Stimulated activated CD4-positive, alpha-beta T cell treated with anti-CD3 and anti-CD28 coated beads, Interleukin-15, amount 100 ng/mL, for 24 hours (primary cell): ENCODE measurements around the gene CHMP5.

Source experiments
- DNase-seq: peaks from one replicate; pipeline ENCODE4 v3.0.0-alpha.2; 2020

CHMP5 gene

GRCh38 chr9:33244137-33244784 is 20.6 kb upstream of the CHMP5 start:
- no peak for DNase-seq

DNA sequence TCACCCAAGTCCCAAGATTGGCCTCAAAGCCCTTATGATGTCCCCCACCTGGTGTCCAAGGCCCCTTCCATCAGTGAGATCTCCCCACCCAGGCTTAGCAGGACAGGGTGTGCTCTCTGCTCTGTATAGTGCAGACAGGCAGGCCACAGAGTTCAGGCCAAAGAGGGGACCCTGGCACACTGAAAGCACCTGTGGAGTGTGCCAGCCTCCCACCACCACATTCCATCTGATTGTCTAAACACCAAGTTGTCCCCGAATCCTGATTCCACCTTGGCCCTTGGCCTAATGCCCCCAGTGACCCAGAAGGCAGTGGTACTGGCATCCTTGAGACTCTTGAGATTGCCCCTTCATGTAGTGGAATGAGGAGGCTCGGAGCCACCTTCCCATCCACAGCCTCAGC is 19.5 kb upstream of the CHMP5 start:
- no peak for DNase-seq

GRCh38 chr9:33246269-33246860 is 18.5 kb upstream of the CHMP5 start:
- no peak for DNase-seq

GRCh38 chr9:33248606-33249005 is 16.2 kb upstream of the CHMP5 start:
- no peak for DNase-seq

- DNase-seq, result no peak
These were observed 15.7 kb upstream of the CHMP5 start for GRCh38 chr9:33249087-33249658.

GRCh38 chr9:33249983-33250382 is 14.9 kb upstream of the CHMP5 start:
- DNase-seq, result no peak

GRCh38 chr9:33250458-33250995 is 14.3 kb upstream of the CHMP5 start:
- DNase-seq, result no peak

GRCh38 chr9:33254211-33254610 is 10.6 kb upstream of the CHMP5 start:
- DNase-seq, result no peak

DNA sequence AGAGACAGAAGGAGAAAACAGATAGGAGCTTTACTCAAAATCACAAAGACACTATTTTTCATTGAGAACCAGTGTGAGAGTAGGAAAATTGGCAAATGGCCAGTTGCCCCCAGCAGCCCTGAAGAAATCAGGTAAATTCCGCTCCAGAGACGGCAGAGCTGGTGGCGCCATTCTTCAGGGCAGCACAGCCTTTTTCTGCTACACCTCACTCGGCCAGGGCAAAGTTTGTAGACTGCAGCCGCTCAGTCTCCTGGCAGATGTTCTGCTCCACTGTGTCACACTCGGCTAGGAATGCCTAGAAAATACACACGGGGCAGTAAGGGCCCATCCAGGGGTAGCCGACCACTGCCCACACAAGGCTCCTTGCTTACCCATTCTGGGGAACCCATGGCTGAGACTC is 9.8 kb upstream of the CHMP5 start:
- DNase-seq, result no peak

DNA sequence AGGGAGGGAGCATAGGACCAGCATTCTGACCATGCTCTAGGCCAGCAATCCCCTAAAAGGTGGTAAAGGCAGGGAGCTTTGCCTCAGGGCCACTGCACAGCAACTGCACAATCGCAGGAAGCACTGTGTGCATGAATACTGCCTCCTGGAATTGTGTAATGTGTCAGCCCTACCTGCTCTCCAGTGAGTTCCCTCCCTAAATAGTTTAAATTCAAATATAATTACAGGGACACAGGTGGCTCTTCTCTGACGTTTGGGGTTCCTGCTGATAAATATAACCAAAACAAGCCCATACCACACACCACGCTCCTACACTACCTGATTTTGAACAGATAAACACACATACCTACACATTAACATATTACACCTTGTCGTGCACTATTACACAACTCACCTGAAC is 9.4 kb upstream of the CHMP5 start:
- DNase-seq, result no peak

- DNase-seq, result no peak
These were observed 8.6 kb upstream of the CHMP5 start for GRCh38 chr9:33256236-33256635.

DNA sequence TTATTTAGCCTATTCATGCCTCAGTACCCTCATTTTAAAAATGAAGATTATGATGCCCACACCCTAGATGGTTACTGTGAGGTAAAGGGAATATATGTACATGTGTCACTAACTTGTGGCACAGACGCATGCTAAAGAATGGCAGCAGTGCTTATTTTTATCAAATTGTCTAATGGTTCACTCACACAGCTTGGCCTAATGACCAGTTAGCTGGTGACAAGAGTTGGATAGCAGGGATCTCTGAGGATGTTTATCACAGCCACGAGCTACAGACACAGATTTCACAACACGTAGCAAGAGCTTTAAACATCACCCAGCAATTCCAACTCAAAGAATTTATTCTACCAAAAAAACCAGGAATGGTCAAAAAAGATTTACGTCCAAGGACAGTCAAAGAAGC is 7.6 kb upstream of the CHMP5 start:
- no peak for DNase-seq

DNA sequence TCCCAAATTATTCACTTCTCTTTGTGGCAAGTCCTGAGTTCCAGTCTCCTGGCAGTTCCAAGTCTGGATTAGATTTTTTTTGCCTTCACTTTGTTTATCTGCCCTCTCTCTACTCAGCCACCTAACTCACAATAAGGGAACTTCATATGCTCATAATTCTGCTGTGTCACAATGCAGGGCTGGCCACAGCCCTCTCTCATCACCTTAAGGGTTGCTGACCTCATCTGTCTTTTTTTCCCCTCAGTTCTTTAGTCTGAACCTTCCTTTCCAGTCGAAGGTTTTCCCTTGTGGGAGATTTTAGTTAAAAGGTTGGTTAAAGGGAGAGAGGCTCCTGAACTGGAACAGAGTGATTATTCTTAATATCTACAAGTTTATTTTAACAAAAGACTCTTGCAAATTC is 4.5 kb upstream of the CHMP5 start:
- DNase-seq, result no peak

- DNase-seq, result no peak
These were observed 1.5 kb upstream of the CHMP5 start for GRCh38 chr9:33263131-33264002.

GRCh38 chr9:33264003-33264472 is 811 bp upstream of the CHMP5 start:
- peak; percentile 63 for DNase-seq

DNA sequence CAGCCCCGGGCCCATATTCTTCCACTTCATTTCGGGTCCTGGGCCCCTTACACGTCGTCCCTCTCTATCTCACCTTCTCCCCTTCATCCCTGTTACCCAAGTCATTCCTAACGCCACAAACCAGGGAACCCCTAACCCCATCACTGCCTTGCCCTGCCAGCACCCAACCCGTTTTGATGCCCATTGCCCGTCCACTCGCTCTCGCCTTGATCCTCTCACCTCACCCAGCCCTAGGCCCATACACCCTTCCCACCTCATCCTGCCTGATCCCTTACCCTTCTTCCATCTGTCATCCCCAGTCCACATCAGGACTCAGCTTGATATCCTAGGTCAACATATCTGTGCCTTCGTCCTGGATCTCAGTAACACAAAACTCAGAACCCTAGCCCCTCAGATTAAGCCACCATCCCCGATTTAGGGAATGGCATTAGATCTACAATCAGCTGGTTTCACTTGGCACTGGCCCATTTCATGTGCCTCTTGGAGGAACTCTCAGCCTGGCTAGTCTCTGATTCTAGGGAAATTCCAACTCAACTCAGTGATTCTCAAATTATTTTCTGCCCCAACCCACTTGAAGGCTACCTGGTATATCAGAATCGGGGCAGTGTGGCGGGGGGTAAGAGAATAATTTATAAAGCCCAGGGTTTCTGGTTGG is 489 bp downstream of the CHMP5 start:
- DNase-seq, result no peak

GRCh38 chr9:33267151-33267767 is 2.4 kb downstream of the CHMP5 start:
- DNase-seq, result no peak

- no peak for DNase-seq
These were observed 5.3 kb downstream of the CHMP5 start for GRCh38 chr9:33270146-33270545.

DNA sequence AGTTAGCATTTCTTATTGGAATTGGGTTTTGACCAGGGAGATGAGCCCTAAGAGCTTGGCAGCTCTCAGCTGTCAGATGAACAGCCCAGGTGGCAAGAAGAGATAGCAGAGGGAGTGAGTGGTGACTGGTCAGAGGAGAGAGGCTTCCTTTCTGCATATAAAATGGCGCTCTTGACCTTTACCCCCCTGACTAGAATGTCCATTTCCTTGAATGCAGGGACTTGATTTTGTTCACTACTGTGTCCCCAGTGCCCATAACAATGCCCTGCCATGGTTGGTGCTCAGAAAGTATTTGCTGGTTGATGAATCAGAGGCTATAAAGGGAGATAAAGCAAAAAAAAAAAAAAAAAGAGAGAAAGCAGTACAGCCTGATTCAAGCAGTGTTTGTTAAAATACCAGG is 7.2 kb downstream of the CHMP5 start:
- no peak for DNase-seq

GRCh38 chr9:33273266-33273971 is 8.6 kb downstream of the CHMP5 start:
- DNase-seq, result no peak

DNA sequence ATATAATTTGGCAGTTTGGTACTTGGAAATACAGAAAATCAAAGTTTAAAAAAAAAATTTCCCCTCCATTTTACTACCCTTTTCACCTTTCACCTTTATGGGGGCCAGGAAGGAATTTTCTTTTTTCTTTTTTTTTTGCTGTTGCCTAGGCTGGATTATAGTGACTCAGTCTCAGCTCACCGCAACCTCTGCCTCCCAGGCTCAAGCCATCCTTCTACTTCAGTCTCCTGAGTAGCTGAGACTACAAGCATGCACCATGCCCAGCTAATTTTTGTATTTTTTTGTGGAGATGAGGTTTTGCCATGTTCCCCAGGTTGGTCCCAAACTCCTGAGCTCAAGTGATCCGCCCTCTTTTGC is 9.1 kb downstream of the CHMP5 start:
- no peak for DNase-seq

DNA sequence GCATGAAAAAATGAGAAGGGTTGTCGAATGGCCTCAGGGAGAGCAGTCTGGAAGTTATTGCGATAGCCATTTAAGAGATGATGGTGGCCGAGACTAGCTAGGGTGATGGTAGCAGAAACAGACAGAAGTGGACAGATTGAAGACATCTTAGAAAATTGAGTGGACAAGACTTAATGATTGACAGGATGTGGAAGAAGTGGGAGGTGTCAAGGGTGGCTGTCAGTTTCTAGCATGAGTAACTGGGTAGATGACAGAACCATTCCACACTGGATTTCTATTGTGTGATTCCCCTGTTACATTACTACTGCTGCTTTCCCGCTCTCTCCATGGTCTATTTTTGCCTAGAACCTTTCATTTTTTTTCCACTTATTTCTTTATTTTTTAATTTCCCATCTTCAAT is 12.6 kb downstream of the CHMP5 start:
- DNase-seq, result no peak
